CD4-positive, alpha-beta memory T cell (primary cell): ENCODE measurements around the gene CLCN5. TPM values are rescaled to one million over a fixed set of nuclear protein-coding genes. Genes with fewer than 3 reads are reported as not detected.
A peak's percentile ranks its signal among the peaks of the same experiment; 100 is the strongest.

Experiments used
- CTCF ChIA-PET: fragments of 350-600 bp; sonication (Branson Sonifier 250); formaldehyde crosslinking; loops from one replicate; lab custom pipeline; 2021; ENCODE audit warnings: inconsistent platforms; ENCODE audit not compliant: partially characterized antibody; lab: Charles Lee
- POLR2A ChIA-PET: fragments of 350-600 bp; sonication (Branson Sonifier 250); formaldehyde crosslinking; loops from one replicate; lab custom pipeline; 2021; ENCODE audit not compliant: partially characterized antibody; lab: Charles Lee
- DNase-seq, 5 donors: peaks; one replicate each; pipeline versions ENCODE4 v3.0.0 to v3.0.0-alpha.2; 2020 to 2022; ENCODE audit warnings: mixed read lengths in 1 of 5
- H3K27ac ChIP-seq: one replicate; pipeline ENCODE4 v1.7.0; 2013; ENCODE audit warnings: low read depth, low read length
- H3K27me3 ChIP-seq: 2 replicates; pipeline ENCODE4 v1.7.0; 2013; ENCODE audit warnings: mild to moderate bottlenecking, low read length, moderate library complexity; ENCODE audit not compliant: insufficient read depth
- H3K36me3 ChIP-seq: 2 replicates; pipeline ENCODE4 v1.7.0; 2013; ENCODE audit warnings: mild to moderate bottlenecking, low read length, moderate library complexity; ENCODE audit not compliant: insufficient read depth
- H3K4me1 ChIP-seq: 2 replicates; pipeline ENCODE4 v1.7.0; 2013; ENCODE audit warnings: mild to moderate bottlenecking, low read length, moderate library complexity; ENCODE audit not compliant: insufficient read depth
- H3K4me3 ChIP-seq, 2 donors: one replicate each; pipeline ENCODE4 v1.7.0; 2013; ENCODE audit warnings: low read length in 2 of 2, mild to moderate bottlenecking in 1 of 2
- H3K9me3 ChIP-seq, 2 donors: one replicate each; pipeline ENCODE4 v1.7.0; 2013; ENCODE audit warnings: low read length in 2 of 2, control low read depth in 1 of 2; ENCODE audit not compliant: control insufficient read depth in 1 of 2
- H3K27ac Mint-ChIP-seq, 7 donors: one replicate each; pipeline ENCODE4 v1.8.0; 2020 to 2021; ENCODE audit warnings: mixed read lengths in 7 of 7, mild to moderate bottlenecking in 6 of 7, inconsistent platforms in 3 of 7, moderate library complexity in 3 of 7
- H3K27me3 Mint-ChIP-seq, 2 donors: one replicate each; pipeline ENCODE4 v1.8.0; 2020 to 2021; ENCODE audit warnings: mixed read lengths in 2 of 2
- H3K36me3 Mint-ChIP-seq, 2 donors: one replicate each; pipeline ENCODE4 v1.8.0; 2020 to 2021; ENCODE audit warnings: mixed read lengths in 2 of 2, inconsistent platforms in 1 of 2, mild to moderate bottlenecking in 1 of 2
- H3K4me1 Mint-ChIP-seq, 4 donors: one replicate each; pipeline ENCODE4 v1.8.0; 2020 to 2021; ENCODE audit warnings: mixed read lengths in 4 of 4, mild to moderate bottlenecking in 1 of 4
- H3K4me3 Mint-ChIP-seq, 8 donors: one replicate each; pipeline ENCODE4 v1.8.0; 2020 to 2021; ENCODE audit warnings: mixed read lengths in 8 of 8, mild to moderate bottlenecking in 7 of 8, moderate library complexity in 6 of 8, inconsistent platforms in 3 of 8
- H3K9me3 Mint-ChIP-seq, 8 donors: one replicate each; pipeline ENCODE4 v1.8.0; 2020 to 2021; ENCODE audit warnings: mixed read lengths in 8 of 8, mild to moderate bottlenecking in 5 of 8, inconsistent platforms in 3 of 8, moderate library complexity in 1 of 8
- intact Hi-C: fragments of 100-400 bp; cut with micrococcal nuclease; formaldehyde crosslinking; loops from one replicate; pipeline ENCODE4 v1.15.1; 2023
- polyA plus RNA-seq, 2 donors: library from polyadenylated mRNA; unstranded; fragments of 300-500 nt; fragmentation: Illumina TruSeq; gene quantifications; one replicate each; pipeline ENCODE4 v1.2.3, GENCODE V29; 2021
- total RNA-seq, 2 experiments: library from RNA; stranded (reverse); gene quantifications; one replicate each; pipeline ENCODE4 v1.2.3, GENCODE V29; 2021

Gene CLCN5
- total RNA-seq (1 to 10 TPM; 1.8 to 2.4 TPM), polyA plus RNA-seq (under 1 TPM; 0.50 to 0.80 TPM)

- no peaks in the 10 kb centered on the region for H3K27me3 ChIP-seq
- Mint-ChIP-seq H3K4me1 (peaks cover 5 to 12% (median 5%) of the 10 kb centered on the region in 4 donors), H3K36me3 (peaks cover 0 to 2% of the 10 kb centered on the region in 2 donors), H3K4me3 (peak within 1 kb of the TSS; percentile 76 to 86 (median 80)), H3K27ac (peak within 1 kb of the TSS; percentile 59 to 81 (median 70)), H3K9me3 (no peaks in the 10 kb centered on the region), H3K27me3 (no peaks in the 10 kb centered on the region)
- intact Hi-C loops, result loop anchor here (1.0 kb wide), 2 partner anchors 43 to 281 kb away; partner anchors contain the start of gene USP27X
- no peaks in the 10 kb centered on the region for H3K9me3 ChIP-seq
- peaks cover 4% of the 10 kb centered on the region for H3K4me1 ChIP-seq
- peak within 1 kb of the TSS; percentile 42 to 65 for H3K4me3 ChIP-seq
- CTCF ChIA-PET, result interaction anchor here (1.2 to 4.8 kb wide), 5 partner anchors 38 to 658 kb away, joined by 6 to 28 read pairs (median 8); partner anchors contain the start of genes CCNB3 and USP27X
- DNase-seq, result peak; percentile 91 to 96 (median 95)
- POLR2A ChIA-PET, result interaction anchor here (0.9 to 1.5 kb wide), 2 partner anchors 44 to 1474 kb away, joined by 3 to 9 read pairs; partner anchors contain the start of gene USP27X
- peak within 1 kb of the TSS; percentile 32 for H3K27ac ChIP-seq
- H3K36me3 ChIP-seq, result no peaks in the 10 kb centered on the region
These were observed at the start of gene CLCN5 for GRCh38 chrX:49922291-49923241. CLCN5 (plus strand) TSS chrX:49922596; CDS start chrX:49925299, 2,703 bp downstream.

- Histone ChIP-seq H3K4me3 (no peak overlapping the region), H3K9me3 (no peaks in the 10 kb centered on the region), H3K27ac (no peak overlapping the region), H3K27me3 (no peaks in the 10 kb centered on the region), H3K4me1 (peaks cover 17% of the 10 kb centered on the region), H3K36me3 (no peaks in the 10 kb centered on the region)
- H3K4me3 Mint-ChIP-seq, result peak overlapping the region in 3 of 8 donors; percentile 7 to 77 (median 40)
- CTCF ChIA-PET, result interaction anchor here (1.2 to 1.4 kb wide), 2 partner anchors 10 to 46 kb away, joined by 3 to 6 read pairs; partner anchors contain the start of gene CLCN5
- peak overlapping the region in 6 of 7 donors; percentile 61 to 88 (median 74) for H3K27ac Mint-ChIP-seq
- POLR2A ChIA-PET, result no interaction called here
- no peaks in the 10 kb centered on the region for H3K9me3 Mint-ChIP-seq
- intact Hi-C loops, result loop anchor here (5.0 to 10.0 kb wide), 2 partner anchors 114 to 682 kb away; no protein-coding TSS in a partner anchor
- peaks cover 0 to 2% of the 10 kb centered on the region in 2 donors for H3K27me3 Mint-ChIP-seq
- H3K36me3 Mint-ChIP-seq, result peaks cover 0 to 2% of the 10 kb centered on the region in 2 donors
- DNase-seq, result peak in 4 of 5 donors; percentile 19 to 37 (median 26)
- H3K4me1 Mint-ChIP-seq, result peaks cover 11 to 34% (median 20%) of the 10 kb centered on the region in 4 donors
These were observed 45.6 kb upstream of the CLCN5 start for GRCh38 chrX:49876750-49877149.

- ChIA-PET POLR2A (interaction anchor here (1.2 to 2.2 kb wide), 2 partner anchors 45 to 604 kb away, joined by 4 to 9 read pairs; partner anchors contain the start of gene CLCN5), CTCF (interaction anchor here (1.1 to 4.0 kb wide), 4 partner anchors 10 to 45 kb away, joined by 3 to 28 read pairs (median 4); partner anchors contain the start of gene CLCN5)
- no peak for DNase-seq
- peak overlapping the region in 6 of 7 donors; percentile 29 to 88 (median 66) for H3K27ac Mint-ChIP-seq
- peaks cover 0 to 2% of the 10 kb centered on the region in 2 donors for H3K36me3 Mint-ChIP-seq
- H3K4me3 ChIP-seq, result no peak overlapping the region
- peak overlapping the region in 1 of 8 donors; percentile 21 for H3K4me3 Mint-ChIP-seq
- intact Hi-C loops, result loop anchor here (2.0 to 10.0 kb wide), 3 partner anchors 115 to 683 kb away; no protein-coding TSS in a partner anchor
- peaks cover 0 to 2% of the 10 kb centered on the region in 2 donors for H3K27me3 Mint-ChIP-seq
- no peak overlapping the region for H3K27ac ChIP-seq
- no peaks in the 10 kb centered on the region for H3K9me3 ChIP-seq
- peaks cover 11 to 41% (median 23%) of the 10 kb centered on the region in 4 donors for H3K4me1 Mint-ChIP-seq
- no peaks in the 10 kb centered on the region for H3K9me3 Mint-ChIP-seq
- H3K4me1 ChIP-seq, result peaks cover 17% of the 10 kb centered on the region
- no peaks in the 10 kb centered on the region for H3K27me3 ChIP-seq
- H3K36me3 ChIP-seq, result no peaks in the 10 kb centered on the region
These were observed 44.8 kb upstream of the CLCN5 start for GRCh38 chrX:49877397-49878101.

- Histone ChIP-seq H3K27ac (peak overlapping the region; percentile 60), H3K9me3 (no peaks in the 10 kb centered on the region), H3K4me3 (peak overlapping the region in 1 of 2 donors; percentile 55), H3K27me3 (no peaks in the 10 kb centered on the region), H3K4me1 (peaks cover 17% of the 10 kb centered on the region), H3K36me3 (no peaks in the 10 kb centered on the region)
- Mint-ChIP-seq H3K4me3 (peak overlapping the region in 4 of 8 donors; percentile 74 to 86 (median 78)), H3K27me3 (peaks cover 0 to 2% of the 10 kb centered on the region in 2 donors), H3K27ac (peak overlapping the region in 3 of 7 donors; percentile 74 to 91 (median 90)), H3K4me1 (peaks cover 12 to 44% (median 23%) of the 10 kb centered on the region in 4 donors), H3K36me3 (peaks cover 0 to 2% of the 10 kb centered on the region in 2 donors), H3K9me3 (no peaks in the 10 kb centered on the region)
- no peak for DNase-seq
- ChIA-PET POLR2A (interaction anchor here (1.0 to 2.2 kb wide), 3 partner anchors 44 to 715 kb away, joined by 4 to 9 read pairs (median 4); partner anchors contain the start of gene CLCN5), CTCF (interaction anchor here (0.6 to 4.0 kb wide), 6 partner anchors 10 to 177 kb away, joined by 3 to 28 read pairs (median 3); partner anchors contain the start of gene CLCN5)
- intact Hi-C loops, result loop anchor here (2.0 to 10.0 kb wide), 3 partner anchors 116 to 683 kb away; no protein-coding TSS in a partner anchor
These were observed 44.1 kb upstream of the CLCN5 start for GRCh38 chrX:49878128-49878833.

GRCh38 chrX:49878834-49879655 is 43.4 kb upstream of the CLCN5 start, which contains the start of gene USP27X:
USP27X (plus strand) TSS chrX:49879484; CDS start chrX:49880308, 824 bp downstream.
- Histone ChIP-seq H3K4me1 (peaks cover 17% of the 10 kb centered on the region), H3K9me3 (no peaks in the 10 kb centered on the region), H3K27ac (peak within 1 kb of the TSS; percentile 60), H3K4me3 (peak within 1 kb of the TSS in 1 of 2 donors; percentile 55), H3K36me3 (no peaks in the 10 kb centered on the region), H3K27me3 (no peaks in the 10 kb centered on the region)
- POLR2A ChIA-PET, result interaction anchor here (0.6 to 2.2 kb wide), 4 partner anchors 44 to 715 kb away, joined by 3 to 9 read pairs (median 4); partner anchors contain the start of gene CLCN5
- Mint-ChIP-seq H3K9me3 (no peaks in the 10 kb centered on the region), H3K4me3 (peak within 1 kb of the TSS; percentile 78 to 88 (median 84)), H3K4me1 (peaks cover 12 to 46% (median 23%) of the 10 kb centered on the region in 4 donors), H3K36me3 (peaks cover 0 to 2% of the 10 kb centered on the region in 2 donors), H3K27me3 (peaks cover 0 to 2% of the 10 kb centered on the region in 2 donors), H3K27ac (peak within 1 kb of the TSS; percentile 82 to 91 (median 86))
- peak; percentile 78 to 87 (median 81) for DNase-seq
- intact Hi-C loops, result loop anchor here (1.0 to 10.0 kb wide), 5 partner anchors 43 to 684 kb away; partner anchors contain the start of genes CCNB3 and CLCN5
- CTCF ChIA-PET, result interaction anchor here (0.6 to 4.0 kb wide), 6 partner anchors 10 to 178 kb away, joined by 3 to 28 read pairs (median 3); partner anchors contain the start of gene CLCN5
